Stimulated activated naive CD4-positive, alpha-beta T cell treated with Interleukin-2 at 50 U/mL for 16 hours (primary cell): Measurements from ENCODE around the gene ANOS1.

ENCODE experiments used
- DNase-seq: peaks from one replicate; lab custom pipeline; 2025; lab: John Stamatoyannopoulos, UW

ANOS1 gene

GRCh38 chrX:8717354-8717753 is 14.6 kb downstream of the ANOS1 start:
- DNase-seq, result no peak

DNA sequence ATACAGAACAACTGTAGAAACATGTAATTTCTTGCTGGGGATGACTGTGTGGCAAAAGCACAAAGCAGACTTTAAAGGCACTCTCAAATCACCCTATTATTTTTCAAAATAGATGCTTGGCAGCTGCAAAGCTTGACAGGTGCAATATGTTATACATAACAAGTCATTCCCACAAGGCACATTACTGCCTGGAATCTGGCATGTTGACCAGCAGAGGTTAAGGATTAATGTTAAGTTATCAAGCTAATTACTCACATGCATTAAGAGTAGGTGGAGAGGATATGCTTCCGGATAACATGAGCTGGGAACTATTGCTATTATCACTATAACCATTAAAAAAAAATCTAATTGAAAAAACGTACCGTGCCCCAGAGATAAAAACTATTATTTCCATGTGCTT is 17.8 kb downstream of the ANOS1 start:
- DNase-seq, result no peak

DNA sequence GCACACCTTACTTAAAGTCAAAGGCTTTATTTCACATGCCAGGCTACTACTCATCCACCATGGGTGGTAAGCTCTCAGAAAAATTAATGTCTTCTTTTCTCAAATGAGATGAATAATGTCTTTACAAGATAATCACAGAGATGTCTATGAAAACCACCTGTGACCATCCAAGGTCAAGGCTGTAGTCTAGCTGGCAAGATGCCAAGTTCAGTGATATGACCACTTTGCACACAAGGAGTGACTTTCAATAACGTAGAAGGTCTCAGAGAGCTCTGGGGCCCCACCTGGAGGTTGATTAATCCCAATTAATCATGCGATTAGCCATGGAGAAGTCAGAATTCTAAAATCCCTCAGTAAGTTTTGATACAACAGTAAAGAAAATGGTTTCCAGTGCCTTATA is 20.5 kb downstream of the ANOS1 start:
- no peak for DNase-seq

DNA sequence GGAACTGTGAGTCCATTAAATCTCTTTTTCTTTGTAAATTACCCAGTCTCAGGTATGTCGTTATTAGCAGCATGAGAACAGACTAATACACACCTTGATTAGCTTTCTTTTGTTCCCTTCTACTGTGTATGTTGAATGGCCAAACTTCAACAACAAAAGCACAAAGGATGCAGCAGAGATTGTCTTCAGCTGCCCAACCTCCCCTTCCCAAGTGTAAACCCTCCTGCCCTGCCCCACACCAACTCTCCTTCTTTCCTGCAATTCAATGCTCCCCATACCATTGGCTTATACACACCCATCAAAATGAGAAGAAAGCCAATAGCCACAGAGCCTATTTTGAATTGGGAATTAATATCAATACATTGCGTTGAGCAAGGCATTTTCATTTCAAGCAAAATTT is 27.8 kb downstream of the ANOS1 start:
- DNase-seq, result no peak

GRCh38 chrX:8692871-8693270 is 39.1 kb downstream of the ANOS1 start:
- no peak for DNase-seq

DNA sequence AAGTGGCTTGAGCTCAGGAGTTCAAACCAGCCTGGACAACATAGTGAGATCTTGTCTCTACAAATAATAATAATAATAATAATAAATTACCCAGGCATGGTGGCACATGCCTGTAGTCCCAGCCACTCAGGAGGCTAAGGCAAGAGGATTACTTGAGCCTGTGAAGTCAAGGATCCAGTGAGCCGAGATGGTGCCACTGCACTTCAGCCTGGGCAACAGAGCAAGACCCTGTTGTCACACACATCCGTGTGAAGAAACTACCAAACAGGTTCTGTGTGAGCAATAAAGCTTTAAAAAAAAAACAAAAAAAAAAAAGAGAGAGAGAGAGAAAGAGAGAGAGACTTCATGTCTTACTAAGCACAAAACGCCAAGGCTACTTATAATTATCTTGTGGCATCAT is 42.5 kb downstream of the ANOS1 start:
- DNase-seq, result no peak

DNA sequence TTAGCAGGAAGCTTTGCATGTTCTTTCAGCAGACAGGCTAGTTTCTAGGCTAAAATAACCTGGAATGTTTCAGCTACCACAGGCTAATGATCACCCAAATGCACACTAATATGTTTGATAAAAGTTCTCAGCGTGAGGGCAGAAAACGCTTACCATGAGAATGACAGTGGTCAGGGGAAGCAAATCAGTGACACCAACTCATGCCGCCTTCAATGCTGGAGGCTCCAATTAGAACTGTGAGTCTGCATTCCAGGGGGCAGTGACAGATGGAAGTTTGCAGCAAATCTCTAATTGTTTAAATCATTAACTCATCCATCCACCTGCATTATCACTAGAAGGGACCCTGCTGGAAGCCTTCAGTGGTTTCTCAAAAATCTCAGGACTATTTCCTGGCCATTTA is 43.2 kb downstream of the ANOS1 start:
- DNase-seq, result no peak

DNA sequence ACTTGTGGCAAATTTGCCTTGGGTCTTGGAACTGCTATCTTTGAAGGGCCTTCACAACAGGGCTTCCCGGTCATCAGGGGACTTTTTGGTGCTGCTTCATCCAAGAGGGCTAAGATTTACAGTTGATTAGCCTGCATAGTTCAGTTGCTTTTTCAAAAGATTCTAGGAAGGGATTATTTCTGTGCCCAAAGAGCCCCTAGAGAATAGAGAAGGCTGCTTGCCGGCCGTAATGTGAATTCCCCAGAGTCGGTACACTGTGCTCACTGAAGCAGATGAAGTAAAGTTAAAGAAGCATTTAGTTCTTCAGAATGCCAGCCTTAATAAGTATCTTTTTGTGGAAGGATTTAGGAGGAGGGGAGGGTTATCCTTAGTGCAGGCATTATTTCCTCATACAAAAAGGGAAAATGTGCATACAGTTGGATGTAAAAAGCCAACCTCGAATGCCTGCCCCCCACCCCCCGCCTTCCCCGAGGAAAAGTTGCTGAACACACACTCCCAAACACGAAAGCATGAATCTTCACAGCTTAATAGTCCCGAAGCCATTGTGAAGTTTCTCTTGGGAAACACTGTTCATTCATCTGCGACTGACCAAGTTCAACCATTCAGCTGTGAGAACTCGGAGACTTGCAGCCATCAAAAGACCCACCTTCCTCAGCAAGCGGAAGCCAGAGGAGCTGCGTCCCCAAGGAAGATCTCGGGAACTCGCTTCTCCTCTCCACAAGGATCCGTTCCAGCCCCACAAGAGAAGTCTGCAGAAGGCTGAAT is 47.6 kb downstream of the ANOS1 start:
- DNase-seq, result no peak

DNA sequence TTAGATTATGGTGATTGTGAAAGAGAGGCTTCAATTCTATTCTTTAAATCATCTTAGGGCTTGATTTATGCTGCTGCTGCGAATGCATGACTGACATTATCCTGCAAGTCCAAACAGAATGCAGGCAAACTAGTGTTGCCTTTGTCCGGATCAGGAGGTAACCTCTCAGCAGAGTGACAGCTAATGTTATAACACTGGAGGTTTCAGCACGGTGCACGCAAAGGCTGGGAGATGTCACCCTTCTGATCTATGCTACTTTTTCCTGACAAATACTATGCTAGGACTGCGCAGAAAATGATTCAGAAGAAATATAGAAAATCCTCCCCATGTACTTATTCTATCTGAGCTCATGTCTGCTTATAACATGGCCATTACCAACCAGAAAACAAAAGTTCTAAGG is 48.2 kb downstream of the ANOS1 start:
- DNase-seq, result no peak

GRCh38 chrX:8679550-8679949 is 52.4 kb downstream of the ANOS1 start:
- DNase-seq, result no peak

- DNase-seq, result no peak
Measured at GRCh38 chrX:8675006-8675630, 56.8 kb downstream of the ANOS1 start.

DNA sequence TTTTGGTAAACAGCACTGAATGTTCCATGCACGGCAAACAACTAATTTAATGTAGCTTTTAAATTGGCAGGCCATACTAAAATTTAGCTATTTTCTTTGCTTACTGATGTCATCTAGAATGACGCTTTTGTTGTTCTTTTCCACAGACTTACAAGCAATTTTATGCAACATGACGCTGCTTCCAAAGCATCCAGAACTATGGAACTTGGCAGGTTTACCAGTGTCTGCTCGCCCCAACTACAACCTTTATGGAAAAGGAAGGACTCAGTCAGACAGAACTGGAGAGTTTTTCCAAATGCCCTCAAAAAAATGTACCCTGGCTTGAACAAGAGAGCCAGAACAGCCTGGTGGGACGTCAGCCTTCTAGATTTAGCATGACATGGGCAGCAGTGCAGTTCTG is 58.7 kb downstream of the ANOS1 start:
- DNase-seq, result no peak

DNA sequence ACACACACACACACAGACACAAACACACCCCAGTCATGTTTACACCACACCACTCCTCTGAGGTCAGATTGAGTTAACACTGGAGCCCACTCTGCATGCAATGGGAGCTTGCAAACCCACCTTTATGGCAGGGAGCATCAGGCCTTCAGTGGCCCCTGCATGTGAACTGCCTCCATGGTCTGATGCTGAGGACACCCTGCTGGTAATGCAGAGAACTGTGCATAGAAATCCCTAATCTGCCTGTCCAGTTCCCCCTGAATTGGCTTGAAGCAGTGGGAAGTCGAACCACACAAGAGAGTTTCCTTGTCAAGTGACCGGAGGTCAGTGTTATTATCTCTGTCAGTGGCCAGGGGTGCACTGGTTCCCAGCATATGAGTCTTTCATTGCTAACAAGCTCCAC is 59.8 kb downstream of the ANOS1 start:
- no peak for DNase-seq

GRCh38 chrX:8668813-8669212 is 63.1 kb downstream of the ANOS1 start:
- DNase-seq, result no peak

DNA sequence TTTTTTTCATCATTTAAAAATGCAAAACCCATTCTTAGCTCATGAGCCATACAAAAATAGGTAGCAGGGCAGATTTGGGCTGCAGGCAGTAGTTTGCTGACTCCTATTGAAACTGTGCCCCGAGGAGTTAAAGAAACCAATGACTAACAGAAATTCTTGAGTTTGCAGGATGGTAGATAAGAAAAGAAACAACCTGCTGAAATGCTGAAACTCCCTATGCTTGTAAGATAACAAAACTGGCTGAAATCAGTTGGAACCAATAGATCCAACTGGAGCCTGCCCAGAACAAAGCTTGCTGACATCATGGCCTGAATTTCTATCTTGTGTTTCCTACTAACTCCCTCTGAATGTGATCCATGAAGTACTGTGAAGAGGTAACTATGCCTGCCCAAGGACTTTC is 68.6 kb downstream of the ANOS1 start:
- no peak for DNase-seq

- no peak for DNase-seq
Measured at GRCh38 chrX:8657883-8658282, 74.1 kb downstream of the ANOS1 start.

GRCh38 chrX:8653956-8654355 is 78.0 kb downstream of the ANOS1 start:
- no peak for DNase-seq

- DNase-seq, result no peak
Measured at GRCh38 chrX:8649969-8650368, 82.0 kb downstream of the ANOS1 start.

GRCh38 chrX:8647176-8647575 is 84.8 kb downstream of the ANOS1 start:
- no peak for DNase-seq

DNA sequence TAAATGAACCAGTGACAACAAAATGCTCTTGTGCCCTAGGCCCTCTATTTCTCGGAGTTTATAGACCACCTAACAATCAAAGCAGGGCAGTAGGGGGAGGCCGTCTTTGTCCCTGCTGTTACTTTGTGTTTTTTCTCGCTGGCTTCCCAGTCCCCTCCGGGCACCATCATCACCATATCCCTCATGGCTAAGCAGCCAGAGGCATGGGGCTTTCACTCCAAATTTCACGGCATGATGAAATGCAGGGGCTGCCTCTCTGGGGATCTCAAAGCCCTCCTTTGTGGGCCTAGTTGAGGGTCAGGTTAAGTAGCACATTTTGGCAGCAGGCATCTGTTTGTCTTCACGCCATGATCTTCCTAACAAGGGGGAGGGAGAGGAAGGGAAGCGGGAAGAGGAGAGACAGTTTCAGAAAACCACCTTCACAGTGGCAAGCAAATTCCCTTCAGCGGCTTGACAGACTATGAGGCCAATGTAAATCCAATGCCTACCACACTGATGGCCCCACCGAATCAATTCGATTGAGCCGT is 91.9 kb downstream of the ANOS1 start:
- no peak for DNase-seq

GRCh38 chrX:8636497-8636896 is 95.4 kb downstream of the ANOS1 start:
- DNase-seq, result no peak

- no peak for DNase-seq
Measured at GRCh38 chrX:8635812-8636211, 96.1 kb downstream of the ANOS1 start.

- DNase-seq, result no peak
Measured at GRCh38 chrX:8632924-8633323, 99.0 kb downstream of the ANOS1 start.

GRCh38 chrX:8629871-8630270 is 102.1 kb downstream of the ANOS1 start:
- no peak for DNase-seq
